Psoas muscle (tissue), 8 donors: Measurements from ENCODE around the gene AUTS2. TPM values are rescaled to one million over a fixed set of nuclear protein-coding genes. Genes with fewer than 3 reads are reported as not detected.

Source experiments
- ATAC-seq, 4 donors: fragments of 200-7000 bp; cut with Tn5 transposase; one replicate each; pipeline ENCODE4 v1.9.1; 2020; ENCODE audit warnings: moderate library complexity in 3 of 4, mild to moderate bottlenecking in 2 of 4
- DNase-seq, 2 donors: peaks; one replicate each; pipeline ENCODE4 v3.0.0-alpha.2; 2020
- H3K27ac ChIP-seq: fragments of 200-600 bp; one replicate; pipeline ENCODE4 v1.8.0; 2022
- H3K27me3 ChIP-seq, 3 donors: fragments of 200-600 bp in 1 of 3; one replicate each; pipeline versions ENCODE4 v1.6.1 to v1.8.0; 2013 to 2022; ENCODE audit warnings: low read length in 2 of 3, mild to moderate bottlenecking in 2 of 3, moderate library complexity in 1 of 3; ENCODE audit not compliant: insufficient read depth in 3 of 3
- H3K36me3 ChIP-seq, 2 donors: fragments of 200-600 bp in 1 of 2; one replicate each; pipeline versions ENCODE4 v1.6.1 to v1.8.0; 2013 to 2022; ENCODE audit warnings: low read depth in 1 of 2, mild to moderate bottlenecking in 1 of 2, moderate library complexity in 1 of 2; ENCODE audit not compliant: insufficient read depth in 1 of 2
- H3K4me1 ChIP-seq: fragments of 200-600 bp; one replicate; pipeline ENCODE4 v1.8.0; 2022
- H3K4me3 ChIP-seq: fragments of 200-600 bp; one replicate; pipeline ENCODE4 v1.8.0; 2022; ENCODE audit warnings: mild to moderate bottlenecking
- H3K9me3 ChIP-seq: fragments of 200-600 bp; one replicate; pipeline ENCODE4 v1.8.0; 2022
- CTCF ChIP-seq: fragments of 200-600 bp; IDR thresholded peaks from one replicate; pipeline ENCODE4 v1.8.0; 2022; ENCODE audit warnings: antibody characterized with exemption
- WGBS, 3 donors: extraction: QIAGEN DNeasy Blood & Tissue Kit; methylation state at CpG; one replicate each; pipeline versions ENCODE4 v1.1.6 to v1.1.7; 2013; 5-methylcytosine and 5-hydroxymethylcytosine counted together
- intact Hi-C, 2 donors: fragments of 100-400 bp; cut with DNase I; formaldehyde crosslinking; loops; one replicate each; pipeline versions ENCODE4 v1.11.0 to v1.14.2; 2022
- polyA plus RNA-seq, 3 donors: library from polyadenylated mRNA; stranded (reverse); fragments of 200-250 nt; gene quantifications; one replicate each; pipeline ENCODE4 v1.2.3, GENCODE V29; 2013
- total RNA-seq, 4 donors: library from RNA; stranded (reverse); fragmentation: NEBNext Ultra II Directional in 2 of 4; extraction: Animal tissue kit (Norgen Biotek cat#: 25700) in 2 of 4; gene quantifications; one replicate each; pipeline versions ENCODE4 v1.2.1 to v1.2.4, GENCODE V29; 2021 to 2023
- donor health status: healthy with polysubstance abuse.
- donor health status: DM: no; HTN: no; CAD: no; lungs with moderate emphysema.
- donor health status: Bipolar disorder and iron deficiency.
- donor health status: healthy.
- donor health status: DM: yes; HTN: yes; CAD: no.
- donor health status: DM: no; HTN: no; CAD: no.
- donor health status: DM: no; HTN: no; CAD: no.
- donor health status: DM: yes; HTN: yes; CAD: no.

Gene AUTS2
- total and polyA plus RNA-seq, 7 donors = 5.0 to 33.5 (median 14.3) TPM

DNA sequence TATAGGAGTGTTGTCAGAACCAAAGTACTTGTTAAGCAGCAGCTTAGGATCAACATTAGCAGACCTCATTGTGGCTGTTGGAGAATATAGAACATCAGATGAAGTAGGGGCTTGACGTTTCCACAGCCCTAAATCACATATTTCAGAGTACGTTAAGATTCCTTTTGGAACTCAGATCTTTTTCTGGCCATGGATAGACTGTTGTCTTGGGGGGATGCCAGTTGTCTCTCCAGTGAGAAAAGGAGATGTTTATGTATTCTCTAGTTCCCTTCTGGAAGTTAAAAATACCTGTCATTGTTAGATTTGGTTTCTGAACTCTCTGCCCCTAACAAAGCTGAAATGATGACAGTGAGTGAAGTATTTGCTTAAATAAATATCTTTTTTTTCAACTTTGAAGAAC lies 191.3 kb downstream of the AUTS2 start:
- Histone ChIP-seq H3K4me1 (peaks cover 19% of the 10 kb centered on the region), H3K27me3 (no peaks in the 10 kb centered on the region), H3K9me3 (no peaks in the 10 kb centered on the region), H3K36me3 (no peaks in the 10 kb centered on the region), H3K4me3 (no peak overlapping the region), H3K27ac (no peak overlapping the region)
- no peak for TF ChIP-seq CTCF
- ATAC-seq = no peak
- DNase-seq = no peak
- WGBS, 3 donors = 19 to 66% (median 40%) methylated on average over 2 of the region's 2 CpGs
- intact Hi-C loops = no loop called here

- ATAC-seq = no peak
- intact Hi-C loops = no loop called here
- H3K4me3 ChIP-seq = no peak overlapping the region
- DNase-seq = no peak
- H3K9me3 ChIP-seq = no peaks in the 10 kb centered on the region
- no peaks in the 10 kb centered on the region for H3K36me3 ChIP-seq
- no peak overlapping the region for H3K27ac ChIP-seq
- peaks cover 19% of the 10 kb centered on the region for H3K4me1 ChIP-seq
- WGBS, 3 donors = 78 to 83% (median 79%) methylated on average over 7 of the region's 7 CpGs
- H3K27me3 ChIP-seq = no peaks in the 10 kb centered on the region
- no peak for TF ChIP-seq CTCF
Observed at GRCh38 chr7:69790977-69791724, 192.9 kb downstream of the AUTS2 start.

DNA sequence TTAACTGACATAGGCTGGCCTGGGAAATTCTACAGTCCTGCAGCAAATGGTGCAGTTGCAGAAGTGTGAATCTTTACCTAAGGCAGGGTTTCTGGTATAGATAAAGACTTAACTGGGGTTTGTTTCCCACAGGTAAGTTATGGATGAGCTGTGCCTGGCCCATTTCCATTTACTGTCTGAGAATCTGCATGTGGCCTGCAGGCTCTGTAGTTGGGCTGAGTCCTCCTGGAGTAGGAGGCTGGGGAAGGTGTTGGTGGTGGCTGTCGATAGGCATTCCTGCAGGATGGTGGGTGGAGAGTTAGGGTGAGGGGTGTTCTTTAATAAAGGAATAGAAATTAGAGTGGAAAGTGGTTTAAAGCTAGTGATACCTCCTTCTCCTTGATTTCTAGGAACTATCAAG lies 193.5 kb downstream of the AUTS2 start:
- ATAC-seq (no peak), DNase-seq (no peak)

DNA sequence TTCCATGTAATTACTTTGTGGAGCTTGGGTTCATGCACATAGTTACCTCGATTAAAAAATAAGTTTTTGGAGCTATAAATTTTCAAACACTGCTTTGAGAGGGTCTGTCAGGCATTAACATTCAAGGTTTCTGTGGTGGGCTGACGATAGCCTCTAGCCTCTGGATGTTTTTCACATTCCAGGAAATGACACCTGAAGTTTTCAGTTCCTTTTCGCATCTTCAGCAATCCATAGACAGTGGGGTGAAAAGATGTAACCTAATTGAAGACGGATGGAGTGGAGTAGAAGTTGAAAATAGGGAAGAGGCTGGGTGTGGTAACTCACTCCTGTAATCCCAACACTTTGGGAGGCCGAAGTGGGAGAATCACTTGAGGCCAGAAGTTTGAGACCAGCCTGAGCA lies 197.7 kb downstream of the AUTS2 start:
- H3K27ac ChIP-seq = no peak overlapping the region
- no peak for ATAC-seq
- no peak for TF ChIP-seq CTCF
- 88 to 93% (median 93%) methylated on average over 5 of the region's 5 CpGs for WGBS, 3 donors
- DNase-seq = no peak
- peaks cover 11% of the 10 kb centered on the region for H3K4me1 ChIP-seq
- no peaks in the 10 kb centered on the region for H3K9me3 ChIP-seq
- H3K36me3 ChIP-seq = no peaks in the 10 kb centered on the region
- H3K4me3 ChIP-seq = no peak overlapping the region
- no peaks in the 10 kb centered on the region for H3K27me3 ChIP-seq
- intact Hi-C loops = no loop called here

More for the DNA sequence above, 193.5 kb downstream of the AUTS2 start:
- no peak overlapping the region for H3K27ac ChIP-seq
- no peaks in the 10 kb centered on the region for H3K27me3 ChIP-seq
- intact Hi-C loops = no loop called here
- H3K4me3 ChIP-seq = no peak overlapping the region
- no peak for TF ChIP-seq CTCF
- 95 to 98% (median 95%) methylated on average over 1 of the region's 1 CpG for WGBS, 3 donors
- H3K36me3 ChIP-seq = no peaks in the 10 kb centered on the region
- peaks cover 19% of the 10 kb centered on the region for H3K4me1 ChIP-seq
- no peaks in the 10 kb centered on the region for H3K9me3 ChIP-seq

GRCh38 chr7:69796416-69796815 lies 198.1 kb downstream of the AUTS2 start:
- H3K36me3 ChIP-seq = no peaks in the 10 kb centered on the region
- peaks cover 12% of the 10 kb centered on the region for H3K4me1 ChIP-seq
- 94 to 100% (median 99%) methylated on average over 2 of the region's 2 CpGs for WGBS, 3 donors
- DNase-seq (no peak), ATAC-seq (no peak)
- no peak overlapping the region for H3K27ac ChIP-seq
- H3K9me3 ChIP-seq = no peaks in the 10 kb centered on the region
- intact Hi-C loops = no loop called here
- H3K27me3 ChIP-seq = no peaks in the 10 kb centered on the region
- TF ChIP-seq CTCF = no peak
- H3K4me3 ChIP-seq = no peak overlapping the region
